DOHH2 (cell line): Measurements from ENCODE around the gene LCAT.

Experiments
- CTCF ChIP-seq: fragments of 200-600 bp; sonication (generic); IDR thresholded peaks from one replicate; pipeline ENCODE4 v1.5.1; 2014; ENCODE audit warnings: antibody characterized with exemption, mild to moderate bottlenecking, low read depth, low read length; ENCODE audit not compliant: poor library complexity, severe bottlenecking
- EZH2phosphoT487 ChIP-seq: fragments of 200-600 bp; sonication (generic); IDR thresholded peaks from 2 replicates; pipeline ENCODE4 v1.6.1; 2017; ENCODE audit warnings: borderline replicate concordance, mild to moderate bottlenecking, antibody characterized with exemption, low read length, moderate library complexity, mixed read lengths

- TF ChIP-seq CTCF: no peak
- TF ChIP-seq EZH2phosphoT487: no peak
Measured at GRCh38 chr16:67933805-67934204, 10.1 kb downstream of the LCAT start.
